HEK293 (cell line): ENCODE data around the gene B4GALT3.

Experiments used
- FEZF1 ChIP-seq: fragments of 450-650 bp; formaldehyde crosslinking; IDR thresholded peaks from 2 replicates; pipeline ENCODE4 v1.5.1; 2016; ENCODE audit warnings: missing biosample characterization, missing genetic modification characterization
- HOXD13 ChIP-seq: sonication (generic); formaldehyde crosslinking; IDR thresholded peaks from 2 replicates; pipeline ENCODE4 v1.8.0; 2022; ENCODE audit warnings: missing genetic modification reagents, borderline replicate concordance
- SETDB1 ChIP-seq: IDR thresholded peaks from one replicate; pipeline ENCODE4 v1.6.1; 2017; ENCODE audit warnings: mild to moderate bottlenecking, low read length, moderate library complexity, mixed read lengths; ENCODE audit not compliant: insufficient read length
- ZBTB21 ChIP-seq: fragments of 450-650 bp; formaldehyde crosslinking; IDR thresholded peaks from 2 replicates; pipeline ENCODE4 v1.5.1; 2017; ENCODE audit warnings: missing biosample characterization, missing genetic modification characterization
- ZNF121 ChIP-seq: fragments of 450-650 bp; formaldehyde crosslinking; IDR thresholded peaks from 2 replicates; pipeline ENCODE4 v1.5.1; 2016; ENCODE audit warnings: missing biosample characterization, missing genetic modification characterization
- ZNF202 ChIP-seq: fragments of 450-650 bp; formaldehyde crosslinking; IDR thresholded peaks from 2 replicates; pipeline ENCODE4 v1.5.1; 2016; ENCODE audit warnings: missing biosample characterization, missing genetic modification characterization, borderline replicate concordance
- ZNF394 ChIP-seq: fragments of 450-650 bp; formaldehyde crosslinking; IDR thresholded peaks from 2 replicates; pipeline ENCODE4 v1.5.1; 2016; ENCODE audit warnings: missing biosample characterization, missing genetic modification characterization, mild to moderate bottlenecking, moderate library complexity, borderline replicate concordance
- ZNF544 ChIP-seq: fragments of 450-650 bp; formaldehyde crosslinking; IDR thresholded peaks from 2 replicates; pipeline ENCODE4 v1.5.0; 2017; ENCODE audit warnings: missing biosample characterization, missing genetic modification characterization
- ZNF623 ChIP-seq: fragments of 450-650 bp; formaldehyde crosslinking; IDR thresholded peaks from 2 replicates; pipeline ENCODE4 v1.5.1; 2016; ENCODE audit warnings: missing biosample characterization, missing genetic modification characterization
- ZNF670 ChIP-seq: fragments of 450-650 bp; formaldehyde crosslinking; IDR thresholded peaks from 2 replicates; pipeline ENCODE4 v1.5.1; 2016; ENCODE audit warnings: missing biosample characterization, missing genetic modification characterization, low read depth
- ZNF768 ChIP-seq: fragments of 450-650 bp; formaldehyde crosslinking; IDR thresholded peaks from 2 replicates; pipeline ENCODE4 v1.5.1; 2018; ENCODE audit warnings: missing biosample characterization, mild to moderate bottlenecking, missing genetic modification characterization
- ZNF777 ChIP-seq: fragments of 450-650 bp; formaldehyde crosslinking; IDR thresholded peaks from 2 replicates; pipeline ENCODE4 v1.5.1; 2017; ENCODE audit warnings: missing biosample characterization, missing genetic modification characterization, borderline replicate concordance
- ZSCAN16 ChIP-seq: fragments of 450-650 bp; formaldehyde crosslinking; IDR thresholded peaks from 2 replicates; pipeline ENCODE4 v1.5.1; 2016; ENCODE audit warnings: missing biosample characterization, missing genetic modification characterization
- TF ChIP-seq, protein P1 (sequence below): fragments of 450-650 bp; IDR thresholded peaks from 2 replicates; pipeline ENCODE4 v1.5.1; 2018; ENCODE audit warnings: missing biosample characterization, mild to moderate bottlenecking, missing genetic modification characterization
- TF ChIP-seq, protein P2 (sequence below): fragments of 450-650 bp; formaldehyde crosslinking; IDR thresholded peaks from 2 replicates; pipeline ENCODE4 v1.5.1; 2016; ENCODE audit warnings: missing biosample characterization, missing genetic modification characterization, low read depth
- TF ChIP-seq, protein P3 (sequence below): fragments of 450-650 bp; formaldehyde crosslinking; conservative IDR thresholded peaks from 2 replicates; pipeline ENCODE4 v1.5.1; 2016; ENCODE audit warnings: low read depth, missing biosample characterization, missing genetic modification characterization
- TF ChIP-seq, protein P4 (sequence below): fragments of 450-650 bp; formaldehyde crosslinking; IDR thresholded peaks from 2 replicates; pipeline ENCODE4 v1.5.1; 2016; ENCODE audit warnings: missing biosample characterization, missing genetic modification characterization, low read depth
- TF ChIP-seq, protein P5 (sequence below): fragments of 450-650 bp; formaldehyde crosslinking; IDR thresholded peaks from 2 replicates; pipeline ENCODE4 v1.5.1; 2016; ENCODE audit warnings: missing biosample characterization, missing genetic modification characterization

Gene B4GALT3

GRCh38 chr1:161140755-161141400 is 36.4 kb downstream of the B4GALT3 start (continued):
- TF ChIP-seq, protein P1, sequence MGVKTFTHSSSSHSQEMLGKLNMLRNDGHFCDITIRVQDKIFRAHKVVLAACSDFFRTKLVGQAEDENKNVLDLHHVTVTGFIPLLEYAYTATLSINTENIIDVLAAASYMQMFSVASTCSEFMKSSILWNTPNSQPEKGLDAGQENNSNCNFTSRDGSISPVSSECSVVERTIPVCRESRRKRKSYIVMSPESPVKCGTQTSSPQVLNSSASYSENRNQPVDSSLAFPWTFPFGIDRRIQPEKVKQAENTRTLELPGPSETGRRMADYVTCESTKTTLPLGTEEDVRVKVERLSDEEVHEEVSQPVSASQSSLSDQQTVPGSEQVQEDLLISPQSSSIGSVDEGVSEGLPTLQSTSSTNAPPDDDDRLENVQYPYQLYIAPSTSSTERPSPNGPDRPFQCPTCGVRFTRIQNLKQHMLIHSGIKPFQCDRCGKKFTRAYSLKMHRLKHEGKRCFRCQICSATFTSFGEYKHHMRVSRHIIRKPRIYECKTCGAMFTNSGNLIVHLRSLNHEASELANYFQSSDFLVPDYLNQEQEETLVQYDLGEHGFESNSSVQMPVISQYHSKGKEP = no peak
- TF ChIP-seq ZBTB21 (tag by site-specific recombination) = no peak
- TF ChIP-seq, protein P2, sequence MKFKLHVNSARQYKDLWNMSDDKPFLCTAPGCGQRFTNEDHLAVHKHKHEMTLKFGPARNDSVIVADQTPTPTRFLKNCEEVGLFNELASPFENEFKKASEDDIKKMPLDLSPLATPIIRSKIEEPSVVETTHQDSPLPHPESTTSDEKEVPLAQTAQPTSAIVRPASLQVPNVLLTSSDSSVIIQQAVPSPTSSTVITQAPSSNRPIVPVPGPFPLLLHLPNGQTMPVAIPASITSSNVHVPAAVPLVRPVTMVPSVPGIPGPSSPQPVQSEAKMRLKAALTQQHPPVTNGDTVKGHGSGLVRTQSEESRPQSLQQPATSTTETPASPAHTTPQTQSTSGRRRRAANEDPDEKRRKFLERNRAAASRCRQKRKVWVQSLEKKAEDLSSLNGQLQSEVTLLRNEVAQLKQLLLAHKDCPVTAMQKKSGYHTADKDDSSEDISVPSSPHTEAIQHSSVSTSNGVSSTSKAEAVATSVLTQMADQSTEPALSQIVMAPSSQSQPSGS (tag by site-specific recombination) = no peak
- peak; percentile 11; the same call in 1 of the 2 replicates for TF ChIP-seq ZNF623 (tag by site-specific recombination)
- TF ChIP-seq, protein P3, sequence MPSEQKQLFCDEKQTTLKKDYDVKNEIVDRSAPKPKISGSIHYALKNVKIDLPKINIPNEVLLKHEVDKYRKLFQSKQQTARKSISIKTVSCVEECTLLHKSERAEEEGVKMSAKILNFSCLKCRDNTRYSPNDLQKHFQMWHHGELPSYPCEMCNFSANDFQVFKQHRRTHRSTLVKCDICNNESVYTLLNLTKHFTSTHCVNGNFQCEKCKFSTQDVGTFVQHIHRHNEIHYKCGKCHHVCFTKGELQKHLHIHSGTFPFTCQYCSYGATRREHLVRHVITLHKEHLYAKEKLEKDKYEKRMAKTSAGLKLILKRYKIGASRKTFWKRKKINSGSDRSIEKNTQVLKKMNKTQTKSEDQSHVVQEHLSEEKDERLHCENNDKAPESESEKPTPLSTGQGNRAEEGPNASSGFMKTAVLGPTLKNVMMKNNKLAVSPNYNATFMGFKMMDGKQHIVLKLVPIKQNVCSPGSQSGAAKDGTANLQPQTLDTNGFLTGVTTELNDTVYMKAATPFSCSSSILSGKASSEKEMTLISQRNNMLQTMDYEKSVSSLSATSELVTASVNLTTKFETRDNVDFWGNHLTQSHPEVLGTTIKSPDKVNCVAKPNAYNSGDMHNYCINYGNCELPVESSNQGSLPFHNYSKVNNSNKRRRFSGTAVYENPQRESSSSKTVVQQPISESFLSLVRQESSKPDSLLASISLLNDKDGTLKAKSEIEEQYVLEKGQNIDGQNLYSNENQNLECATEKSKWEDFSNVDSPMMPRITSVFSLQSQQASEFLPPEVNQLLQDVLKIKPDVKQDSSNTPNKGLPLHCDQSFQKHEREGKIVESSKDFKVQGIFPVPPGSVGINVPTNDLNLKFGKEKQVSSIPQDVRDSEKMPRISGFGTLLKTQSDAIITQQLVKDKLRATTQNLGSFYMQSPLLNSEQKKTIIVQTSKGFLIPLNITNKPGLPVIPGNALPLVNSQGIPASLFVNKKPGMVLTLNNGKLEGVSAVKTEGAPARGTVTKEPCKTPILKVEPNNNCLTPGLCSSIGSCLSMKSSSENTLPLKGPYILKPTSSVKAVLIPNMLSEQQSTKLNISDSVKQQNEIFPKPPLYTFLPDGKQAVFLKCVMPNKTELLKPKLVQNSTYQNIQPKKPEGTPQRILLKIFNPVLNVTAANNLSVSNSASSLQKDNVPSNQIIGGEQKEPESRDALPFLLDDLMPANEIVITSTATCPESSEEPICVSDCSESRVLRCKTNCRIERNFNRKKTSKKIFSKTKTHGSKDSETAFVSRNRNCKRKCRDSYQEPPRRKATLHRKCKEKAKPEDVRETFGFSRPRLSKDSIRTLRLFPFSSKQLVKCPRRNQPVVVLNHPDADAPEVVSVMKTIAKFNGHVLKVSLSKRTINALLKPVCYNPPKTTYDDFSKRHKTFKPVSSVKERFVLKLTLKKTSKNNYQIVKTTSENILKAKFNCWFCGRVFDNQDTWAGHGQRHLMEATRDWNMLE (tag by site-specific recombination) = peak; percentile 50; the same call in 1 of the 2 replicates
- no peak for TF ChIP-seq SETDB1
- TF ChIP-seq HOXD13 (CRISPR knock-in tag) = no peak
- no peak for TF ChIP-seq ZNF544
- TF ChIP-seq, protein P4, sequence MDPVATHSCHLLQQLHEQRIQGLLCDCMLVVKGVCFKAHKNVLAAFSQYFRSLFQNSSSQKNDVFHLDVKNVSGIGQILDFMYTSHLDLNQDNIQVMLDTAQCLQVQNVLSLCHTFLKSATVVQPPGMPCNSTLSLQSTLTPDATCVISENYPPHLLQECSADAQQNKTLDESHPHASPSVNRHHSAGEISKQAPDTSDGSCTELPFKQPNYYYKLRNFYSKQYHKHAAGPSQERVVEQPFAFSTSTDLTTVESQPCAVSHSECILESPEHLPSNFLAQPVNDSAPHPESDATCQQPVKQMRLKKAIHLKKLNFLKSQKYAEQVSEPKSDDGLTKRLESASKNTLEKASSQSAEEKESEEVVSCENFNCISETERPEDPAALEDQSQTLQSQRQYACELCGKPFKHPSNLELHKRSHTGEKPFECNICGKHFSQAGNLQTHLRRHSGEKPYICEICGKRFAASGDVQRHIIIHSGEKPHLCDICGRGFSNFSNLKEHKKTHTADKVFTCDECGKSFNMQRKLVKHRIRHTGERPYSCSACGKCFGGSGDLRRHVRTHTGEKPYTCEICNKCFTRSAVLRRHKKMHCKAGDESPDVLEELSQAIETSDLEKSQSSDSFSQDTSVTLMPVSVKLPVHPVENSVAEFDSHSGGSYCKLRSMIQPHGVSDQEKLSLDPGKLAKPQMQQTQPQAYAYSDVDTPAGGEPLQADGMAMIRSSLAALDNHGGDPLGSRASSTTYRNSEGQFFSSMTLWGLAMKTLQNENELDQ = no peak
- TF ChIP-seq ZNF768 (tag by site-specific recombination) = no peak
- no peak for TF ChIP-seq ZNF202 (tag by site-specific recombination)
- no peak for TF ChIP-seq FEZF1 (tag by site-specific recombination)
- no peak for TF ChIP-seq ZNF121 (tag by site-specific recombination)
- TF ChIP-seq ZNF777 = no peak
- TF ChIP-seq ZSCAN16 = no peak
- TF ChIP-seq, protein P5, sequence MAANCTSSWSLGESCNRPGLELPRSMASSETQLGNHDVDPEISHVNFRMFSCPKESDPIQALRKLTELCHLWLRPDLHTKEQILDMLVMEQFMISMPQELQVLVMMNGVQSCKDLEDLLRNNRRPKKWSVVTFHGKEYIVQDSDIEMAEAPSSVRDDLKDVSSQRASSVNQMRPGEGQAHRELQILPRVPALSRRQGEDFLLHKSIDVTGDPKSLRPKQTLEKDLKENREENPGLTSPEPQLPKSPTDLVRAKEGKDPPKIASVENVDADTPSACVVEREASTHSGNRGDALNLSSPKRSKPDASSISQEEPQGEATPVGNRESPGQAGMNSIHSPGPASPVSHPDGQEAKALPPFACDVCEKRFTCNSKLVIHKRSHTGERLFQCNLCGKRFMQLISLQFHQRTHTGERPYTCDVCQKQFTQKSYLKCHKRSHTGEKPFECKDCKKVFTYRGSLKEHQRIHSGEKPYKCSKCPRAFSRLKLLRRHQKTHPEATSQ = no peak
- no peak for TF ChIP-seq ZNF670 (tag by site-specific recombination)
- peak; percentile 53; the same call in 1 of the 2 replicates for TF ChIP-seq ZNF394 (tag by site-specific recombination)
